ENCODE results near the gene RPS6KA2. TPM values are rescaled to one million over a fixed set of nuclear protein-coding genes. Genes with fewer than 3 reads are reported as not detected.

Gene RPS6KA2
- total and polyA plus RNA-seq, 2 donors (not counting 1 experiment from before 2014, with no cell fraction given): 2.2 to 16.0 TPM

DNA sequence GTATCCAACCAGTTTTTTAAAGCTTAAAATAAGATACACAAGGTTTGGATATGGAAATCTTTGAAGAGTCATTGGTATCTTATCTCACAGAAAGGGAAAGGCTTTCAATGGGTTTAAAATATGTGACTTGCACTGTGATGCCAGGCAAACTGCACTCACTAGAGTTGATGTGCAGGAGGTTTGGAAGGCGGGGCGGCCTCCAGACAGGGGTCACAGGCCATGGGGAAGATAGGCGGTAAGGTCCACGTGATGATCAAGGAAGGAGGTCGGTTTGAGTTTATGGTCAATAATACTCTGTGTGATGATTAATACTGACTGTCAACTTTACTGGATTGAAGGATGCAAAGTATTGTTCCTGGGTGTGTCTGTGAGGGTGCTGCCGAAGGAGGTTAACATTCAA is 31.1 kb downstream of the RPS6KA2 start:
- Mint-ChIP-seq H3K4me3 (no peak overlapping the region), H3K9me3 (ENCODE audit: insufficient read depth) (no peaks in the 10 kb centered on the region), H3K27ac (no peak overlapping the region), H3K27me3 (peaks cover 3% of the 10 kb centered on the region), H3K4me1 (no peaks in the 10 kb centered on the region)
- intact Hi-C loops (cut with micrococcal nuclease): no loop called here
- H3K36me3 ChIP-seq (replicated peaks in 1 of 2; ENCODE audit: control extremely low read depth in 1 of 2, control insufficient read depth in 1 of 2, extremely low read depth in 1 of 2, insufficient read depth in 2 of 2, low read length in 1 of 2): no peaks in the 10 kb centered on the region
- peaks cover 0 to 1% of the 10 kb centered on the region in 2 donors for H3K4me1 ChIP-seq (ENCODE audit: control insufficient read depth in 2 of 2, insufficient read depth in 2 of 2, low read length in 2 of 2)
- no peaks in the 10 kb centered on the region for H3K79me2 ChIP-seq (ENCODE audit: control insufficient read depth, insufficient read depth, low read length)
- ChIA-PET POLR2A (no interaction called here), CTCF (no interaction called here)
- no peak for ATAC-seq (ENCODE audit: low read depth)
- no peak overlapping the region for H3K27ac ChIP-seq (ENCODE audit: low read length in 2 of 2)
- H3K9me3 ChIP-seq (ENCODE audit: control extremely low read depth in 1 of 3, control insufficient read depth in 2 of 3, insufficient read depth in 1 of 3, low read length in 2 of 3): no peaks in the 10 kb centered on the region
- no peak overlapping the region for H3K4me3 ChIP-seq (ENCODE audit: control extremely low read depth in 1 of 5, extremely low read depth in 1 of 5, insufficient read depth in 1 of 5, low read depth in 2 of 5, low read length in 4 of 5)
- no peaks in the 10 kb centered on the region for H4K20me1 ChIP-seq (ENCODE audit: control insufficient read depth, insufficient read depth, low read length, poor library complexity, severe bottlenecking)
- H3K9ac ChIP-seq (ENCODE audit: low read length): no peak overlapping the region
- H3K27me3 ChIP-seq (replicated peaks in 1 of 4; ENCODE audit: control extremely low read depth in 1 of 4, control insufficient read depth in 3 of 4, insufficient read depth in 4 of 4, low read length in 3 of 4): no peaks in the 10 kb centered on the region
- no peak overlapping the region for H3K4me2 ChIP-seq (replicated peaks; ENCODE audit: low read depth, low read length, poor library complexity, severe bottlenecking)
- no peak for TF ChIP-seq EZH2 (IDR thresholded peaks at IDR 0.05; ENCODE audit: borderline replicate concordance, insufficient read depth, low read depth, low read length, poor library complexity, severe bottlenecking)
- TF ChIP-seq, protein P1, sequence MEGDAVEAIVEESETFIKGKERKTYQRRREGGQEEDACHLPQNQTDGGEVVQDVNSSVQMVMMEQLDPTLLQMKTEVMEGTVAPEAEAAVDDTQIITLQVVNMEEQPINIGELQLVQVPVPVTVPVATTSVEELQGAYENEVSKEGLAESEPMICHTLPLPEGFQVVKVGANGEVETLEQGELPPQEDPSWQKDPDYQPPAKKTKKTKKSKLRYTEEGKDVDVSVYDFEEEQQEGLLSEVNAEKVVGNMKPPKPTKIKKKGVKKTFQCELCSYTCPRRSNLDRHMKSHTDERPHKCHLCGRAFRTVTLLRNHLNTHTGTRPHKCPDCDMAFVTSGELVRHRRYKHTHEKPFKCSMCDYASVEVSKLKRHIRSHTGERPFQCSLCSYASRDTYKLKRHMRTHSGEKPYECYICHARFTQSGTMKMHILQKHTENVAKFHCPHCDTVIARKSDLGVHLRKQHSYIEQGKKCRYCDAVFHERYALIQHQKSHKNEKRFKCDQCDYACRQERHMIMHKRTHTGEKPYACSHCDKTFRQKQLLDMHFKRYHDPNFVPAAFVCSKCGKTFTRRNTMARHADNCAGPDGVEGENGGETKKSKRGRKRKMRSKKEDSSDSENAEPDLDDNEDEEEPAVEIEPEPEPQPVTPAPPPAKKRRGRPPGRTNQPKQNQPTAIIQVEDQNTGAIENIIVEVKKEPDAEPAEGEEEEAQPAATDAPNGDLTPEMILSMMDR (IDR thresholded peaks at IDR 0.05): no peak
- 96% methylated on average over 6 of the region's 6 CpGs for WGBS (ENCODE audit: insufficient coverage)
- H2AFZ ChIP-seq (ENCODE audit: insufficient read depth, low read depth, low read length, poor library complexity, severe bottlenecking): no peak overlapping the region
- DNase-seq: no peak

DNA sequence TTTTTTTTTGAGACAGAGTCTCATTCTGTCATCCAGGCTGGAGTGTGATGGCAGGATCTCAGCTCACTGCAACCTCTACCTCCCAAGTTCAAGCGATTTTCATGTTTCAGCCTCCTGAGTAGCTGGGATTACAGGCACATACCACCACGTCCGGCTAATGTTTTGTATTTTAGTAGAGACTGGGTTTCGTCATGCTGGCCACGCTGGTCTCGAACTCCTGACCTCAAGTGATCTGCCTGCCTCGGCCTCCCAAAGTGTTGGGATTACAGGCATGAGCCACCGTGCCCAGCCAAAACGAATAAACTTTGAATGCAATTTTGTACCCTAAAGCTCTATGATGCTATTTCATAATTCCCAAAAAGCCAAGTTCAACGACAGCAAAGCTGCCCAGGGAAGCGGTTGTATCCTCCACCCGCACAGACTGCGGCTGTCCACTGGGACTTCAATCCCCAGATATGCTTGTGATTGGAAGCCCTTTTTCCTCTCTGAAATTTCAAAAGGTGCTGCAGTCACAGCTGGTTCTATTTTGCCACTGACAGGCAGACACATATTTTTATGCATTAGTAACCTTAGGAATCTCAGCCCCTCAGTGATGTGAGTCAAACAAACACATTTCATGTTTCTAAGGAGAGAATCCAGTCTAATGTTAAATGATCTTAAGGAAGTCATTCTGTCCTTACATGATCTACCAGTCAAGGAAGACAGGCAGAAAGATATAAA is 31.8 kb downstream of the RPS6KA2 start:
- Histone ChIP-seq H2AFZ (ENCODE audit: insufficient read depth, low read depth, low read length, poor library complexity, severe bottlenecking) (no peak overlapping the region), H3K27me3 (replicated peaks in 1 of 4; ENCODE audit: control extremely low read depth in 1 of 4, control insufficient read depth in 3 of 4, insufficient read depth in 4 of 4, low read length in 3 of 4) (no peaks in the 10 kb centered on the region), H3K9ac (ENCODE audit: low read length) (no peak overlapping the region), H3K79me2 (ENCODE audit: control insufficient read depth, insufficient read depth, low read length) (no peaks in the 10 kb centered on the region), H3K4me2 (replicated peaks; ENCODE audit: low read depth, low read length, poor library complexity, severe bottlenecking) (no peak overlapping the region), H3K4me1 (ENCODE audit: control insufficient read depth in 2 of 2, insufficient read depth in 2 of 2, low read length in 2 of 2) (peaks cover 4 to 8% of the 10 kb centered on the region in 2 donors), H3K4me3 (ENCODE audit: control extremely low read depth in 1 of 5, extremely low read depth in 1 of 5, insufficient read depth in 1 of 5, low read depth in 2 of 5, low read length in 4 of 5) (no peak overlapping the region), H3K9me3 (ENCODE audit: control extremely low read depth in 1 of 3, control insufficient read depth in 2 of 3, insufficient read depth in 1 of 3, low read length in 2 of 3) (no peaks in the 10 kb centered on the region), H3K27ac (ENCODE audit: low read length in 2 of 2) (no peak overlapping the region), H4K20me1 (ENCODE audit: control insufficient read depth, insufficient read depth, low read length, poor library complexity, severe bottlenecking) (no peaks in the 10 kb centered on the region), H3K36me3 (replicated peaks in 1 of 2; ENCODE audit: control extremely low read depth in 1 of 2, control insufficient read depth in 1 of 2, extremely low read depth in 1 of 2, insufficient read depth in 2 of 2, low read length in 1 of 2) (no peaks in the 10 kb centered on the region)
- H3K4me3 Mint-ChIP-seq: no peak overlapping the region
- 97% methylated on average over 12 of the region's 13 CpGs for WGBS (ENCODE audit: insufficient coverage)
- peaks cover 3% of the 10 kb centered on the region for H3K27me3 Mint-ChIP-seq
- ATAC-seq (ENCODE audit: low read depth): no peak
- H3K4me1 Mint-ChIP-seq: peaks cover 6% of the 10 kb centered on the region
- POLR2A ChIA-PET: no interaction called here
- intact Hi-C loops (cut with micrococcal nuclease): no loop called here
- TF ChIP-seq, protein P1 (IDR thresholded peaks at IDR 0.05): no peak
- no peak for TF ChIP-seq EZH2 (IDR thresholded peaks at IDR 0.05; ENCODE audit: borderline replicate concordance, insufficient read depth, low read depth, low read length, poor library complexity, severe bottlenecking)
- CTCF ChIA-PET: no interaction called here
- no peaks in the 10 kb centered on the region for H3K9me3 Mint-ChIP-seq (ENCODE audit: insufficient read depth)
- no peak overlapping the region for H3K27ac Mint-ChIP-seq
- DNase-seq: no peak

Measured in B cell (primary cell).